AG09319 (cell line): ENCODE measurements around the gene CNTNAP2.

Source experiments
- DNase-seq: peaks from one replicate; pipeline ENCODE4 v3.0.0-alpha.2; 2010; ENCODE audit warnings: low read depth; ENCODE audit errors: extremely low read depth
- CTCF ChIP-seq: IDR thresholded peaks from 2 replicates; pipeline ENCODE4 v1.5.1; 2011; ENCODE audit warnings: low read depth, mild to moderate bottlenecking, inconsistent platforms, low read length, moderate library complexity

The CNTNAP2 gene

DNA sequence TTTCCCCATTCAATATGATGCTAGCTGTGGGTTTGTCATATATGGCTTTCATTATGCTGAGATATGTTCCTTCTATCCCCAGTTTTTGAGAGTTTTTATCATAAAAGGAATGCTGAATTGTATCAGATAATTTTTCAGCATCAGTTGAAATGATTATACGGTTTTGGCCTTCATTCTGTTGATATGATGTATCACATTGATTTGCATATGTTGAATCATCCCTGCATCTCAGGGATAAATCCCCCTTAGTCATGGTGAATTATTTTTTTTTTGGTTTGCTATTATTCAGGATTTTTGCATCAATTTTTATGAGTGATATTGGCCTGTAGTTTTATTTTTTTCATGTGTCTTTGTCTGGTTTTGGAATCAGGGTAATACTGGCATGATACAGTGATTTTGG, 1321.6 kb downstream of the CNTNAP2 start:
- TF ChIP-seq CTCF = no peak
- DNase-seq = no peak

- no peak for TF ChIP-seq CTCF
- no peak for DNase-seq
These were observed 1327.3 kb downstream of the CNTNAP2 start for GRCh38 chr7:147443942-147444341.

GRCh38 chr7:147452816-147453215, 1336.2 kb downstream of the CNTNAP2 start:
- DNase-seq = no peak
- TF ChIP-seq CTCF = no peak

- no peak for DNase-seq
- no peak for TF ChIP-seq CTCF
These were observed 1348.6 kb downstream of the CNTNAP2 start for GRCh38 chr7:147465223-147465622.

DNA sequence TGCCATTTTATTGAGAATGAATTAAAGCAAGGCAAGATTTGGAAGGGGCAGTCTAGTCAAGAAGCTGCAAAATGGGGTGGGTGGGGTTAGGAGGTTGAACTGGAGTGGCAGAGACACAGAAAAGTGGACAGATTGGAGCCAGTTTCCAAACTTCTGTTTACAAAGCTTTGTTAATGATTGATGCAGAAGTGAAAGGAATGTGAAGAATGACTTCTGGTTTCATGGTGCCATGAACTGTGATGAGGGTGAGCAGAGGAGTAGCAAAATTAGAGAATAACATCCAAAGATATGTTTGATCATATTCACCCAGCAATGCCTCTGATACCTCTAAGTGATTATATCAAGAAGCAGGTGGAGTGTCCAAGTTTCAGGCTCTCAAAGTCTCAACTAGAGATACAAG, 1356.0 kb downstream of the CNTNAP2 start:
- no peak for TF ChIP-seq CTCF
- DNase-seq = no peak

GRCh38 chr7:147474862-147475261, 1358.3 kb downstream of the CNTNAP2 start:
- no peak for DNase-seq
- TF ChIP-seq CTCF = no peak

GRCh38 chr7:147477526-147477925, 1360.9 kb downstream of the CNTNAP2 start:
- DNase-seq = no peak
- no peak for TF ChIP-seq CTCF
